Esophagus squamous epithelium (tissue), 5 donors: Measurements from ENCODE around the gene KCNJ10. TPM values are rescaled to one million over a fixed set of nuclear protein-coding genes. Genes with fewer than 3 reads are reported as not detected.

Source experiments
- DNase-seq: peaks from one replicate; lab custom pipeline; 2025; lab: John Stamatoyannopoulos, UW
- H3K27ac ChIP-seq, 4 donors: fragments of 200-600 bp; sonication (generic); one replicate each; pipeline ENCODE4 v1.5.1; 2016 to 2019; ENCODE audit warnings: mild to moderate bottlenecking in 1 of 4
- H3K27me3 ChIP-seq, 4 donors: fragments of 200-600 bp; sonication (generic); 1 replicate in 3 of 4; 2 replicates in 1 of 4; pipeline versions ENCODE4 v1.5.1 to v1.6.0; 2017 to 2021; ENCODE audit warnings: antibody characterized with exemption in 1 of 4
- H3K36me3 ChIP-seq, 3 donors: fragments of 200-600 bp; sonication (generic); one replicate each; pipeline ENCODE4 v1.5.1; 2016 to 2019
- H3K4me1 ChIP-seq, 3 donors: fragments of 200-600 bp; sonication (generic); one replicate each; pipeline ENCODE4 v1.5.1; 2017 to 2019
- H3K4me3 ChIP-seq, 4 donors: fragments of 200-600 bp; sonication (generic); 1 replicate in 3 of 4; 2 replicates in 1 of 4; pipeline ENCODE4 v1.5.1; 2016 to 2019; ENCODE audit warnings: mild to moderate bottlenecking in 2 of 4, moderate library complexity in 1 of 4
- H3K9me3 ChIP-seq, 3 donors: fragments of 200-600 bp; sonication (generic); one replicate each; pipeline ENCODE4 v1.5.1; 2016 to 2019
- POLR2A ChIP-seq, 4 donors: fragments of 450-650 bp; IDR thresholded peaks; one replicate each; pipeline ENCODE4 v1.6.1; 2017; ENCODE audit warnings: antibody characterized with exemption in 4 of 4, mild to moderate bottlenecking in 4 of 4, moderate library complexity in 3 of 4
- WGBS, 2 donors: methylation state at CpG; one replicate each; pipeline ENCODE4 v1.1.5; 2018; 5-methylcytosine and 5-hydroxymethylcytosine counted together
- intact Hi-C: fragments of 100-400 bp; cut with DNase I; formaldehyde crosslinking; loops from one replicate; pipeline ENCODE4 v1.15.0; 2022
- total RNA-seq, 4 donors: library from RNA; depleted of rRNA; stranded (reverse); fragments of >200 nt; gene quantifications; one replicate each; pipeline ENCODE4 v1.1.0, GENCODE V29; 2016
- TF ChIP-seq, protein P1 (sequence below), 6 experiments: fragments of 450-650 bp in 4 of 6; fragments of 200-600 bp in 2 of 6; sonication (generic) in 2 of 6; IDR thresholded peaks; one replicate each; pipeline ENCODE4 v1.5.1; 2016 to 2019; ENCODE audit warnings: antibody characterized with exemption in 6 of 6, mild to moderate bottlenecking in 4 of 6, moderate library complexity in 4 of 6
- donor health status: DM: yes; HTN: yes; CAD: no.

KCNJ10 gene
- total RNA-seq, 4 donors from 2014 or later = 0.59 TPM; not detected in 3

GRCh38 chr1:159978107-159978398 is 91.9 kb downstream of the KCNJ10 start:
- Histone ChIP-seq H3K9me3 (no peaks in the 10 kb centered on the region), H3K4me3 (no peak overlapping the region), H3K36me3 (peaks cover 0 to 16% (median 0%) of the 10 kb centered on the region in 3 donors), H3K27ac (no peak overlapping the region), H3K4me1 (no peaks in the 10 kb centered on the region), H3K27me3 (no peaks in the 10 kb centered on the region)
- intact Hi-C loops = no loop called here
- TF ChIP-seq, protein P1, sequence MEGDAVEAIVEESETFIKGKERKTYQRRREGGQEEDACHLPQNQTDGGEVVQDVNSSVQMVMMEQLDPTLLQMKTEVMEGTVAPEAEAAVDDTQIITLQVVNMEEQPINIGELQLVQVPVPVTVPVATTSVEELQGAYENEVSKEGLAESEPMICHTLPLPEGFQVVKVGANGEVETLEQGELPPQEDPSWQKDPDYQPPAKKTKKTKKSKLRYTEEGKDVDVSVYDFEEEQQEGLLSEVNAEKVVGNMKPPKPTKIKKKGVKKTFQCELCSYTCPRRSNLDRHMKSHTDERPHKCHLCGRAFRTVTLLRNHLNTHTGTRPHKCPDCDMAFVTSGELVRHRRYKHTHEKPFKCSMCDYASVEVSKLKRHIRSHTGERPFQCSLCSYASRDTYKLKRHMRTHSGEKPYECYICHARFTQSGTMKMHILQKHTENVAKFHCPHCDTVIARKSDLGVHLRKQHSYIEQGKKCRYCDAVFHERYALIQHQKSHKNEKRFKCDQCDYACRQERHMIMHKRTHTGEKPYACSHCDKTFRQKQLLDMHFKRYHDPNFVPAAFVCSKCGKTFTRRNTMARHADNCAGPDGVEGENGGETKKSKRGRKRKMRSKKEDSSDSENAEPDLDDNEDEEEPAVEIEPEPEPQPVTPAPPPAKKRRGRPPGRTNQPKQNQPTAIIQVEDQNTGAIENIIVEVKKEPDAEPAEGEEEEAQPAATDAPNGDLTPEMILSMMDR (IDR thresholded peaks at IDR 0.05) = no peak
- TF ChIP-seq POLR2A (IDR thresholded peaks at IDR 0.05) = no peak
- 96 to 100% methylated on average over 2 of the region's 2 CpGs for WGBS, 2 donors
- DNase-seq = no peak

- Histone ChIP-seq H3K4me3 (no peak overlapping the region), H3K9me3 (no peaks in the 10 kb centered on the region), H3K27me3 (no peaks in the 10 kb centered on the region), H3K4me1 (no peaks in the 10 kb centered on the region), H3K27ac (no peak overlapping the region), H3K36me3 (peaks cover 0 to 16% (median 0%) of the 10 kb centered on the region in 3 donors)
- no peak for TF ChIP-seq POLR2A (IDR thresholded peaks at IDR 0.05)
- TF ChIP-seq, protein P1 (IDR thresholded peaks at IDR 0.05) = no peak
- no peak for DNase-seq
- intact Hi-C loops = no loop called here
- 75 to 86% methylated on average over 6 of the region's 6 CpGs for WGBS, 2 donors
Observed at GRCh38 chr1:159977364-159978106, 92.4 kb downstream of the KCNJ10 start.

DNA sequence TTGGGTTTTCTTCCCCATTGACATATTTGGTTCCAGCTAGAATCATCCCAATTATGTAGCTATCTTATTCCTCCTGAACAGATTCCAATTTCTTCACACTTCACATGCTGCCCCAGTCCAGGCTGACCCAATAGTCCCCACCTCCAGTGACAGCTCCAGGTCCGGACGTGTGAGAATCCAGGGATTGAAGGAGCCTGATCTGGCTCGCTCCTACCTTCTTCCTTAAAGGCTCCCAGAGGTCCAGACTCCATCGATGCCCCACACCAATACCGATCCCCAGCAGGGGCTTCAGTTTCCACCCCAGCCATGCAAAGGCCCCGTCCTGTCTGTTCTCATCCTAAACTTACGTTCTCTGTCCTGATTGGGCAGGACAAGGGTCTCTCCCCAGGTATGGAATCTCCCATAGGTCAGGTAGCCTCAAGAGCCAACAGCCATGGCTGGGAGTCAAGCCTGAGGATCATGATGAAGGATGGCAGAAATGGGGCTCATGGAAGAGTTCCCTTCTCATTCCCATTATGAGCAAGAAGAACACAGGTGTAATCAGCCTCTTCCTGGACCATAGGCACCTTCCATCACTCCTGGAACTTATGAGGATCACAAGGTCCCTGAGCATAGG is 95.5 kb downstream of the KCNJ10 start:
- H3K4me3 ChIP-seq = no peak overlapping the region
- no peaks in the 10 kb centered on the region for H3K36me3 ChIP-seq
- TF ChIP-seq POLR2A (IDR thresholded peaks at IDR 0.05) = no peak
- TF ChIP-seq, protein P1 (IDR thresholded peaks at IDR 0.05) = no peak
- WGBS, 2 donors = 90 to 95% methylated on average over 7 of the region's 7 CpGs
- intact Hi-C loops = no loop called here
- no peak overlapping the region for H3K27ac ChIP-seq
- H3K9me3 ChIP-seq = no peaks in the 10 kb centered on the region
- no peaks in the 10 kb centered on the region for H3K4me1 ChIP-seq
- no peak for DNase-seq
- H3K27me3 ChIP-seq = peaks cover 0 to 3% (median 0%) of the 10 kb centered on the region in 4 donors

GRCh38 chr1:159973350-159973940 is 96.5 kb downstream of the KCNJ10 start:
- no peaks in the 10 kb centered on the region for H3K4me1 ChIP-seq
- no peak overlapping the region for H3K27ac ChIP-seq
- DNase-seq = no peak
- WGBS, 2 donors = 65 to 92% methylated on average over 2 of the region's 6 CpGs
- peaks cover 0 to 6% (median 0%) of the 10 kb centered on the region in 4 donors for H3K27me3 ChIP-seq
- H3K4me3 ChIP-seq = no peak overlapping the region
- TF ChIP-seq, protein P1 (IDR thresholded peaks at IDR 0.05) = no peak
- no peak for TF ChIP-seq POLR2A (IDR thresholded peaks at IDR 0.05)
- intact Hi-C loops = no loop called here
- no peaks in the 10 kb centered on the region for H3K9me3 ChIP-seq
- H3K36me3 ChIP-seq = no peaks in the 10 kb centered on the region
